Ishikawa (cell line): ENCODE results near the gene MLXIP.

Source experiments
- CEBPB ChIP-seq: IDR thresholded peaks from 2 replicates; pipeline ENCODE4 v1.6.1; 2012
- CREB1 ChIP-seq: IDR thresholded peaks from 2 replicates; pipeline ENCODE4 v1.6.1; 2012; ENCODE audit warnings: low read depth
- EP300 ChIP-seq: IDR thresholded peaks from 2 replicates; pipeline ENCODE4 v1.6.1; 2012; ENCODE audit warnings: borderline replicate concordance
- MAX ChIP-seq: IDR thresholded peaks from 2 replicates; pipeline ENCODE4 v1.6.1; 2012
- RAD21 ChIP-seq: IDR thresholded peaks from 2 replicates; pipeline ENCODE4 v1.6.1; 2012; ENCODE audit warnings: low read depth
- REST ChIP-seq: IDR thresholded peaks from 2 replicates; pipeline ENCODE4 v1.6.1; 2012; ENCODE audit warnings: low read depth, mild to moderate bottlenecking
- TAF1 ChIP-seq: IDR thresholded peaks from 2 replicates; pipeline ENCODE4 v1.6.1; 2012; ENCODE audit warnings: low read depth, mild to moderate bottlenecking
- USF1 ChIP-seq: IDR thresholded peaks from 2 replicates; pipeline ENCODE4 v1.6.1; 2012
- YY1 ChIP-seq: IDR thresholded peaks from 2 replicates; pipeline ENCODE4 v1.6.1; 2012; ENCODE audit warnings: low read depth

- TF ChIP-seq CREB1, result no peak
- TF ChIP-seq EP300, result no peak
- TF ChIP-seq YY1, result no peak
- no peak for TF ChIP-seq RAD21
- no peak for TF ChIP-seq MAX
- no peak for TF ChIP-seq REST
- TF ChIP-seq CEBPB, result no peak
- TF ChIP-seq USF1, result no peak
- no peak for TF ChIP-seq TAF1
Observed at GRCh38 chr12:122135437-122136031, 57.0 kb downstream of the MLXIP start.
